Endothelial cell of umbilical vein (primary cell): ENCODE data around the gene AIG1.

Experiments used
- EZH2 ChIP-seq: IDR thresholded peaks from 2 replicates; pipeline ENCODE4 v1.6.1; 2012; ENCODE audit warnings: borderline replicate concordance, low read depth, mild to moderate bottlenecking, moderate library complexity, low read length, inconsistent platforms; ENCODE audit not compliant: severe bottlenecking
- GATA2 ChIP-seq: IDR thresholded peaks from 2 replicates; pipeline ENCODE4 v1.7.0; 2011; ENCODE audit warnings: low read depth, mild to moderate bottlenecking, moderate library complexity, mixed read lengths, low read length; ENCODE audit not compliant: insufficient read length, insufficient read depth
- MAX ChIP-seq: IDR thresholded peaks from 2 replicates; pipeline ENCODE4 v1.6.1; 2011; ENCODE audit not compliant: insufficient read depth, insufficient read length
- POLR2A ChIP-seq: IDR thresholded peaks from 2 replicates; pipeline ENCODE4 v1.6.1; 2012; ENCODE audit warnings: low read depth, mild to moderate bottlenecking, control low read depth, low read length
- POLR2AphosphoS5 ChIP-seq: IDR thresholded peaks from 2 replicates; pipeline ENCODE4 v1.6.1; 2012; ENCODE audit warnings: low read depth, mild to moderate bottlenecking, control low read depth, low read length, moderate library complexity; ENCODE audit not compliant: insufficient read depth
- TF ChIP-seq, protein P1 (sequence below), 2 donors: IDR thresholded peaks; 1 replicate in 1 of 2; 2 replicates in 1 of 2; pipeline ENCODE4 v1.5.1; 2011; ENCODE audit warnings: low read length in 2 of 2, mild to moderate bottlenecking in 2 of 2, moderate library complexity in 2 of 2, control low read depth in 1 of 2, inconsistent platforms in 1 of 2, low read depth in 1 of 2; ENCODE audit not compliant: insufficient read depth in 1 of 2; ENCODE audit errors: extremely low read depth in 1 of 2

DNA sequence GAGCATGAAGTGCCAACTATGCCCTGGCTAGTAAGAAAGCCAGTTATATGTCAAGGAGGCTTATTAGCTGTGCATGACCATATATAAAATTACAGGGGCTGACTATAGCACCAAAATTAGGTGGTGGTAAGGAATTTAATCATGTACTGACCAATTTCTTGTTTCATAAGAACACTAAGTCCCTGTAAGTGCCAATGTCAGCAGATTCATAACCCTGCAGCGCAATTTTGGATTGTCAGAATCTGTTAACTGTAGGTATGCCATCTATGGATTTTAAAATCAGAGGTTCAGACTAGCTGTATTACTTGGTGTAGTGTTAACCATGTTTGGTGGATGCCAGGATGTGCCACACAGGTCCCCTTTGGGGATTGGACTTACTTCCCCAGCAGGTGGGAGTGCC, 207.8 kb downstream of the AIG1 start:
- TF ChIP-seq MAX (no peak), POLR2A (no peak), POLR2AphosphoS5 (no peak), EZH2 (no peak), GATA2 (no peak)
- TF ChIP-seq, protein P1, sequence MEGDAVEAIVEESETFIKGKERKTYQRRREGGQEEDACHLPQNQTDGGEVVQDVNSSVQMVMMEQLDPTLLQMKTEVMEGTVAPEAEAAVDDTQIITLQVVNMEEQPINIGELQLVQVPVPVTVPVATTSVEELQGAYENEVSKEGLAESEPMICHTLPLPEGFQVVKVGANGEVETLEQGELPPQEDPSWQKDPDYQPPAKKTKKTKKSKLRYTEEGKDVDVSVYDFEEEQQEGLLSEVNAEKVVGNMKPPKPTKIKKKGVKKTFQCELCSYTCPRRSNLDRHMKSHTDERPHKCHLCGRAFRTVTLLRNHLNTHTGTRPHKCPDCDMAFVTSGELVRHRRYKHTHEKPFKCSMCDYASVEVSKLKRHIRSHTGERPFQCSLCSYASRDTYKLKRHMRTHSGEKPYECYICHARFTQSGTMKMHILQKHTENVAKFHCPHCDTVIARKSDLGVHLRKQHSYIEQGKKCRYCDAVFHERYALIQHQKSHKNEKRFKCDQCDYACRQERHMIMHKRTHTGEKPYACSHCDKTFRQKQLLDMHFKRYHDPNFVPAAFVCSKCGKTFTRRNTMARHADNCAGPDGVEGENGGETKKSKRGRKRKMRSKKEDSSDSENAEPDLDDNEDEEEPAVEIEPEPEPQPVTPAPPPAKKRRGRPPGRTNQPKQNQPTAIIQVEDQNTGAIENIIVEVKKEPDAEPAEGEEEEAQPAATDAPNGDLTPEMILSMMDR (IDR thresholded peaks at IDR 0.05; ENCODE audit: extremely low read depth in 1 of 2, insufficient read depth in 1 of 2, low read depth in 1 of 2, low read length in 2 of 2), result no peak
